Mesenchymal stem cell (in vitro differentiated cells and primary cell): ENCODE measurements around the gene ACAD10.
A peak's percentile ranks its signal among the peaks of the same experiment; 100 is the strongest.
"Not testable (repeated sequence)": the region's sequence is repeated elsewhere in the genome, so short reads cannot be mapped to it uniquely, and the experiment has no call there.

ENCODE experiments used
- DNase-seq: peaks from one replicate; pipeline ENCODE4 v3.0.0-alpha.2; 2013
- H2AFZ ChIP-seq: one replicate; pipeline ENCODE4 v1.6.1; 2013; ENCODE audit warnings: low read depth, mild to moderate bottlenecking, control low read depth, inconsistent platforms, low read length, moderate library complexity
- H2AK5ac ChIP-seq: 2 replicates; pipeline ENCODE4 v1.6.1; 2013; ENCODE audit warnings: low read length, moderate library complexity, mild to moderate bottlenecking, inconsistent platforms; ENCODE audit not compliant: severe bottlenecking
- H2BK120ac ChIP-seq: one replicate; pipeline ENCODE4 v1.6.1; 2013; ENCODE audit warnings: low read depth, mild to moderate bottlenecking, inconsistent platforms, low read length, moderate library complexity
- H2BK12ac ChIP-seq, 2 experiments: one replicate each; pipeline ENCODE4 v1.6.1; 2013; ENCODE audit warnings: inconsistent platforms in 2 of 2, low read length in 2 of 2, mild to moderate bottlenecking in 2 of 2, moderate library complexity in 2 of 2, control low read depth in 1 of 2
- H2BK15ac ChIP-seq: one replicate; pipeline ENCODE4 v1.6.1; 2013; ENCODE audit warnings: mild to moderate bottlenecking, low read depth, inconsistent platforms; ENCODE audit not compliant: poor library complexity, severe bottlenecking
- H2BK5ac ChIP-seq: 2 replicates; pipeline ENCODE4 v1.6.1; 2013; ENCODE audit warnings: low read depth, mild to moderate bottlenecking, low read length, control low read depth, inconsistent platforms; ENCODE audit not compliant: poor library complexity, severe bottlenecking
- H3K14ac ChIP-seq, 2 experiments: one replicate each; pipeline ENCODE4 v1.6.1; 2013; ENCODE audit warnings: inconsistent platforms in 2 of 2, low read length in 2 of 2, control low read depth in 1 of 2, mild to moderate bottlenecking in 1 of 2, moderate library complexity in 1 of 2
- H3K18ac ChIP-seq, 2 experiments: one replicate each; pipeline ENCODE4 v1.6.1; 2013; ENCODE audit warnings: inconsistent platforms in 2 of 2, low read length in 2 of 2, control low read depth in 1 of 2, low read depth in 1 of 2, mild to moderate bottlenecking in 1 of 2
- H3K23ac ChIP-seq, 2 experiments: one replicate each; pipeline ENCODE4 v1.6.1; 2013; ENCODE audit warnings: inconsistent platforms in 2 of 2, low read length in 2 of 2, mild to moderate bottlenecking in 2 of 2, moderate library complexity in 2 of 2, control low read depth in 1 of 2
- H3K27ac ChIP-seq: 2 replicates; pipeline ENCODE4 v1.5.1; 2013; ENCODE audit warnings: mild to moderate bottlenecking, moderate library complexity, low read length, control low read depth, inconsistent platforms; ENCODE audit not compliant: poor library complexity, severe bottlenecking
- H3K27me3 ChIP-seq, 2 experiments: 2 replicates each; pipeline versions ENCODE4 v1.6.1 to v1.7.0; 2013; ENCODE audit warnings: low read length in 2 of 2, mild to moderate bottlenecking in 2 of 2, moderate library complexity in 2 of 2, control low read depth in 1 of 2, inconsistent platforms in 1 of 2; ENCODE audit not compliant: control insufficient read depth in 1 of 2, insufficient read depth in 1 of 2
- H3K36me3 ChIP-seq, 2 experiments: 2 replicates each; pipeline versions ENCODE4 v1.6.1 to v1.7.0; 2013; ENCODE audit warnings: low read length in 2 of 2, control low read depth in 1 of 2, inconsistent platforms in 1 of 2, low read depth in 1 of 2, mild to moderate bottlenecking in 1 of 2; ENCODE audit not compliant: insufficient read depth in 2 of 2, control insufficient read depth in 1 of 2
- H3K4ac ChIP-seq, 2 experiments: one replicate each; pipeline ENCODE4 v1.6.1; 2013; ENCODE audit warnings: inconsistent platforms in 2 of 2, low read length in 2 of 2, mild to moderate bottlenecking in 2 of 2, moderate library complexity in 2 of 2, control low read depth in 1 of 2, low read depth in 1 of 2
- H3K4me1 ChIP-seq: 2 replicates; pipeline ENCODE4 v1.6.1; 2013; ENCODE audit warnings: low read depth, low read length, control low read depth; ENCODE audit not compliant: control insufficient read depth, insufficient read depth
- H3K4me2 ChIP-seq: 2 replicates; pipeline ENCODE4 v1.6.1; 2013; ENCODE audit warnings: low read length, mild to moderate bottlenecking, inconsistent platforms; ENCODE audit not compliant: poor library complexity, severe bottlenecking
- H3K4me3 ChIP-seq, 2 experiments: 2 replicates each; pipeline versions ENCODE4 v1.5.1 to v1.7.0; 2013; ENCODE audit warnings: low read length in 2 of 2, mild to moderate bottlenecking in 2 of 2, control low read depth in 1 of 2, low read depth in 1 of 2; ENCODE audit not compliant: insufficient read depth in 1 of 2
- H3K79me1 ChIP-seq: replicated peaks from 2 replicates; pipeline ENCODE4 v1.6.1; 2013; ENCODE audit warnings: mild to moderate bottlenecking, control low read depth, low read length, inconsistent platforms; ENCODE audit not compliant: poor library complexity, severe bottlenecking
- H3K9ac ChIP-seq: 2 replicates; pipeline ENCODE4 v1.7.0; 2013; ENCODE audit warnings: mild to moderate bottlenecking, low read length, moderate library complexity
- H3K9me3 ChIP-seq: 2 replicates; pipeline ENCODE4 v1.7.0; 2013; ENCODE audit warnings: mild to moderate bottlenecking, low read length; ENCODE audit not compliant: control insufficient read depth
- H4K8ac ChIP-seq: one replicate; pipeline ENCODE4 v1.6.1; 2013; ENCODE audit warnings: inconsistent platforms, mild to moderate bottlenecking, low read length, moderate library complexity
- H4K91ac ChIP-seq: one replicate; pipeline ENCODE4 v1.6.1; 2013; ENCODE audit warnings: mild to moderate bottlenecking, low read length, inconsistent platforms
- WGBS: methylation state at CpG from one replicate; pipeline ENCODE4 v1.1.7; 2013; ENCODE audit warnings: mixed read lengths; 5-methylcytosine and 5-hydroxymethylcytosine counted together

The ACAD10 gene

DNA sequence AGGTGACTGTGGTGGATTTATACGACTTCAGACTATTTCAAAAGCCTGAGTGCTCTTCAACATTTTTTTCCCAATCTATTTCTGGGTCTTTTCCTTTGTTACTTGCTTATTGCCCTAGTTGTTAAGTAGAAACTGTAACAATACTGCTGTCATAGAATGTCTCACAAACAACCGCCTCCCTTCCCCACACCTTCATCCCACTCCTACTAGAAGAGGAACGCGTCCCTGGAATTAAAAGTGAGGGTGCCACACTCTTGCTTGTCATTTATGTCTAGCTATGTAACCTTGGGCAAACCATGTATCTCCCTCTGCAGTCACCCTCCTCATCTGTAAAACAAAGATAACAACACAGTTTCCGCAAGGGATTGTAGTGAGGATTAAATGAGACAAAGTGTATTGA lies 8.7 kb upstream of the ACAD10 start:
- H4K91ac ChIP-seq = no peak overlapping the region
- no peak overlapping the region for H3K14ac ChIP-seq
- no peak overlapping the region for H2AK5ac ChIP-seq
- H3K4ac ChIP-seq = no peak overlapping the region
- H3K4me2 ChIP-seq = no peak overlapping the region
- H3K36me3 ChIP-seq = peaks cover 30 to 75% of the 10 kb centered on the region in 2 experiments
- H2AFZ ChIP-seq = no peak overlapping the region
- no peak overlapping the region for H2BK15ac ChIP-seq
- H3K4me1 ChIP-seq = no peaks in the 10 kb centered on the region
- no peak overlapping the region for H3K18ac ChIP-seq
- no peak overlapping the region for H2BK5ac ChIP-seq
- H3K27ac ChIP-seq = no peak overlapping the region
- H2BK120ac ChIP-seq = no peak overlapping the region
- peaks cover 29% of the 10 kb centered on the region for H3K79me1 ChIP-seq
- DNase-seq = no peak
- H3K23ac ChIP-seq = no peak overlapping the region
- H4K8ac ChIP-seq = no peak overlapping the region
- H3K9me3 ChIP-seq = no peaks in the 10 kb centered on the region
- WGBS = 97% methylated on average over 3 of the region's 5 CpGs
- no peak overlapping the region for H2BK12ac ChIP-seq
- no peak overlapping the region for H3K9ac ChIP-seq
- H3K27me3 ChIP-seq = no peaks in the 10 kb centered on the region
- no peak overlapping the region for H3K4me3 ChIP-seq

DNA sequence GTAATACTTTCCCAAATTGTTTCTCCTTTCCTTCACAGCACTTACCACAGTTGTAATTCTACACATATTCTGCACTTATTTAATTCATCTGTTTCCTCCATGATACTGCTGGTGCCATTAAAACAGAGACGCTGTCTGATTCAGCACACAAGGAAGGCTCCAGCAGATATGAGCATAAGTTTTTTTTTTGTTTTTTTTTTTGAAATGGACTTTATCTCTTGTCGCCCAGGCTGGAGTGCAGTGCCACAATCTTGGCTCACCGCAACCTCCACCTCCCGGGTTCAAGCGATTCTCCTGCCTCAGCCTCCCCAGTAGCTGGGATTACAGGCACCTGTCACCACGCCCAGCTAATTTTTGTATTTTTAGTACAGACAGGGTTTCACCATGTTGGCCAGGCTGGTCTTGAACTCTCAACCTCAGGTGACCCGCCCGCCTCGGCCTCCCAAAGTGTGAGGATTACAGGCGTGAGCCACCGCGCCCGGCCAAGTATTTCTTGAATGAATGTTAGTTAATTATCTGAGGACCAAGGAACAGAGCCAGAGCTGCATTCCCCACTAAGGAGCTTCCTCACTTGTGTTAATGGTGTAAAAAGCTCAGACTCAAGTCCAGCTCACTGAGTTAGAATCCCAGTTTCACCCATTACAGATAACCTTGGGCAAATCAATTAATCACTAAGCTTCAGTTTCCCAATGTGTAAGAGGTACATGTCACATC lies 1.2 kb upstream of the ACAD10 start:
- 93% methylated on average over 7 of the region's 13 CpGs for WGBS
- H2BK5ac ChIP-seq, H3K14ac ChIP-seq, H3K4ac ChIP-seq, H4K91ac ChIP-seq, H3K18ac ChIP-seq, H2AFZ ChIP-seq, H3K4me1 ChIP-seq, H3K9me3 ChIP-seq, H3K23ac ChIP-seq, H4K8ac ChIP-seq, H3K27me3 ChIP-seq, H2AK5ac ChIP-seq, H2BK12ac ChIP-seq, H3K27ac ChIP-seq, H2BK15ac ChIP-seq, H2BK120ac ChIP-seq: not testable (repeated sequence)
- H3K9ac ChIP-seq = peak overlapping the region; percentile 96
- H3K79me1 ChIP-seq = peaks cover 24% of the 10 kb centered on the region
- H3K4me3 ChIP-seq = peak overlapping the region in 1 of 2 experiments; percentile 98
- H3K36me3 ChIP-seq = peaks cover 16 to 31% of the 10 kb centered on the region in 2 experiments
- peak overlapping the region; percentile 75 for H3K4me2 ChIP-seq
- peak; percentile 13 for DNase-seq

DNA sequence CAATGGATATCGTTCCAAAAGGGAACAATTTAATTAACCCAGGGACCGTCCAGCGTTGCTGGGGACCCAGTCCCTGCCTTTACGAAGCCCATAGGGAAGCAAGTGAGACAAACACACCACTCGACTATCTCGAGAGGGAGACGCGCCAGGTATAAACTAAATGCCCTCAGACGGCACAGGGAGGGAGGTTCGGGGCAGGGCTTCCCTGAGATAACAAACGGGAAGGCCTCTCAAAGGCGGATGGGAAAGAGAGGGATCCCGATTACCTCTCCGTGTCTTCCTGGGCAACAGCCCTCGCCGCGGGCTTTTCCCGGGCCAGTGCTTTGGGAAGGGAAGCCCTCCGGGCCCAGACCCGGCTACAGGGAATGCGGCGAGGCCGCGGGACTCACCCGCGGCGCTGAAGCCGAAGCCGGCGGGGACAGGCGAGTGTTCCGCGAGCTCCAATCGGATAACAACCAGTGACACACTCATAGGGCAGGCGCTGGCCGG lies 487 bp upstream of the ACAD10 start:
- Histone ChIP-seq H2BK5ac (peak overlapping the region; percentile 68), H2AK5ac (no peak overlapping the region), H3K4me3 (peak overlapping the region; percentile 95 to 98), H3K4me2 (peak overlapping the region; percentile 75), H3K14ac (no peak overlapping the region), H3K23ac (no peak overlapping the region), H3K9ac (peak overlapping the region; percentile 96), H2BK15ac (no peak overlapping the region), H4K8ac (peak overlapping the region; percentile 27), H2AFZ (peak overlapping the region; percentile 67), H3K4me1 (peaks cover 7% of the 10 kb centered on the region), H3K36me3 (peaks cover 11 to 27% of the 10 kb centered on the region in 2 experiments), H2BK120ac (no peak overlapping the region), H2BK12ac (no peak overlapping the region), H3K18ac (peak overlapping the region; percentile 50 to 69), H3K4ac (peak overlapping the region in 1 of 2 experiments; percentile 95), H3K79me1 (peaks cover 24% of the 10 kb centered on the region), H3K9me3 (no peaks in the 10 kb centered on the region), H3K27ac (no peak overlapping the region), H3K27me3 (no peaks in the 10 kb centered on the region), H4K91ac (no peak overlapping the region)
- WGBS = 1% methylated on average over 36 of the region's 36 CpGs
- DNase-seq = no peak

DNA sequence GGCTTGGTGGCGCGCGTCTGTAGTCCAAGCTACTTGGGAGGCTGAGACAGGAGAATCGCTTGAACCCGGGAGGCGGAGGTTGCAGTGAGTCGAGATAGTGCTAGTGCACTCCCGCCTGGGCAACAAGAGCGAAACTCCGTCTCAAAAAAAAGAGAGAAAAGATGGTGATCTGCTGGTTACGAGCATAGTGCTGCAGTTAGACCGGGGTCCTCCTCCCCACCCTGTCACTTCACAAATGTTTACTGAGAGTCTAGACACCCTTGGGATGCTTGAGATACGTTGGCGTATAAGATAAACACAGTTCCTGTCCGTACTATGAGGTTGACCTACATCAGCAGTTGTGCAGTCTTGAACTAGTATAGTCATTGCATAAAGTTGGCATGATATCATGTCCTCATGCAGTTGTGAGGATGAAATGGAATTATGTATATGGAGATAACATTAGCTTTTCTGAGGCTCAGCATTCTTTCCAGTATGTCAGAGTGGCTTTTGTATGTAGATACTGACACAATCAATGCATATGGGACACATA lies 787 bp downstream of the ACAD10 start:
- no peak overlapping the region for H4K91ac ChIP-seq
- WGBS = 63% methylated on average over 15 of the region's 15 CpGs

More for the DNA sequence above, 787 bp downstream of the ACAD10 start:
- Histone ChIP-seq H3K36me3 (peaks cover 7 to 14% of the 10 kb centered on the region in 2 experiments), H3K4ac (peak overlapping the region; percentile 85 to 97), H2BK12ac (no peak overlapping the region), H3K79me1 (peaks cover 25% of the 10 kb centered on the region), H3K4me1 (peaks cover 7% of the 10 kb centered on the region), H3K14ac (no peak overlapping the region), H3K9ac (peak overlapping the region; percentile 96), H2BK15ac (no peak overlapping the region), H2AK5ac (peak overlapping the region; percentile 19), H3K27ac (no peak overlapping the region), H3K18ac (peak overlapping the region in 1 of 2 experiments; percentile 86), H2BK120ac (no peak overlapping the region), H3K4me3 (peak overlapping the region; percentile 95 to 98), H4K8ac (peak overlapping the region; percentile 19), H2BK5ac (no peak overlapping the region), H3K9me3 (no peaks in the 10 kb centered on the region), H3K4me2 (peak overlapping the region; percentile 88), H2AFZ (no peak overlapping the region), H3K27me3 (no peaks in the 10 kb centered on the region), H3K23ac (no peak overlapping the region)
- DNase-seq = peak; percentile 51
